K562 (cell line): ENCODE results near the gene ALDH3B2. TPM values are rescaled to one million over a fixed set of nuclear protein-coding genes. Genes with fewer than 3 reads are reported as not detected.

ENCODE experiments used
- CCNT2 ChIP-seq: IDR thresholded peaks from 2 replicates; pipeline ENCODE4 v1.6.1; 2011; ENCODE audit warnings: borderline replicate concordance, low read depth, mild to moderate bottlenecking, moderate library complexity, mixed read lengths, low read length; ENCODE audit not compliant: insufficient read length; ENCODE audit errors: extremely low read depth
- EP400 ChIP-seq: fragments of 450-650 bp; IDR thresholded peaks from 2 replicates; pipeline ENCODE4 v1.6.1; 2017; ENCODE audit warnings: antibody characterized with exemption, mild to moderate bottlenecking, moderate library complexity
- FOS ChIP-seq: IDR thresholded peaks from 3 replicates; pipeline ENCODE4 v1.6.1; 2011; ENCODE audit not compliant: insufficient read length; ENCODE audit errors: extremely low read depth
- HMGN3 ChIP-seq: IDR thresholded peaks from 2 replicates; pipeline ENCODE4 v1.6.1; 2011; ENCODE audit warnings: borderline replicate concordance, low read depth, mild to moderate bottlenecking, mixed read lengths, low read length; ENCODE audit not compliant: insufficient read length; ENCODE audit errors: extremely low read depth
- KDM2B ChIP-seq: fragments of 250-450 bp; sonication (Bioruptor Pico); IDR thresholded peaks from 2 replicates; pipeline ENCODE4 v1.8.0; 2021; ENCODE audit warnings: mild to moderate bottlenecking, moderate library complexity
- MEIS2 ChIP-seq: fragments of 450-650 bp; IDR thresholded peaks from 2 replicates; pipeline ENCODE4 v1.6.1; 2014; ENCODE audit warnings: mild to moderate bottlenecking; ENCODE audit not compliant: partially characterized antibody
- PHB ChIP-seq: fragments of 250-450 bp; sonication (Bioruptor Pico); IDR thresholded peaks from 2 replicates; pipeline ENCODE4 v1.5.0; 2021
- SIN3A ChIP-seq, 2 experiments: fragments of 150-350 bp in 1 of 2; IDR thresholded peaks; 2 replicates each; pipeline ENCODE4 v1.6.1; 2011 to 2016; ENCODE audit warnings: borderline replicate concordance in 2 of 2, low read depth in 2 of 2, low read length in 2 of 2, mild to moderate bottlenecking in 2 of 2, moderate library complexity in 2 of 2; ENCODE audit not compliant: control insufficient read depth in 1 of 2
- SMAD3 ChIP-seq: fragments of 450-650 bp; formaldehyde crosslinking; conservative IDR thresholded peaks from 2 replicates; pipeline ENCODE4 v1.4.0; 2020; ENCODE audit warnings: mild to moderate bottlenecking
- SPI1 ChIP-seq: IDR thresholded peaks from 2 replicates; pipeline ENCODE4 v1.6.1; 2011; ENCODE audit warnings: low read depth, low read length, control low read depth, borderline replicate concordance
- TFAP4 ChIP-seq: sonication (generic); formaldehyde crosslinking; IDR thresholded peaks from 2 replicates; pipeline ENCODE4 v1.8.0; 2022; ENCODE audit warnings: missing genetic modification reagents, mild to moderate bottlenecking, moderate library complexity, borderline replicate concordance
- THAP12 ChIP-seq: fragments of 250-450 bp; sonication (Bioruptor Pico); IDR thresholded peaks from 2 replicates; pipeline ENCODE4 v1.9.0; 2021; ENCODE audit warnings: mild to moderate bottlenecking, inconsistent platforms
- TRIM24 ChIP-seq, 2 experiments: fragments of 450-650 bp; IDR thresholded peaks; 2 replicates each; pipeline ENCODE4 v1.6.1; 2016
- ZBTB5 ChIP-seq: fragments of 450-650 bp; IDR thresholded peaks from 2 replicates; pipeline ENCODE4 v1.6.1; 2017; ENCODE audit warnings: antibody characterized with exemption
- ZC3H4 ChIP-seq: sonication (generic); formaldehyde crosslinking; IDR thresholded peaks from 2 replicates; pipeline ENCODE4 v1.9.0; 2021; ENCODE audit warnings: missing genetic modification reagents, borderline replicate concordance
- ZNF146 ChIP-seq: IDR thresholded peaks from one replicate; pipeline ENCODE4 v1.6.1; 2018; ENCODE audit warnings: missing compliant biosample characterization; ENCODE audit not compliant: unreplicated experiment
- ZNF444 ChIP-seq: fragments of 250-450 bp; sonication (Bioruptor Pico); IDR thresholded peaks from 2 replicates; pipeline ENCODE4 v1.4.0; 2020; ENCODE audit warnings: mild to moderate bottlenecking, moderate library complexity
- ZSCAN32 ChIP-seq: fragments of 450-650 bp; formaldehyde crosslinking; IDR thresholded peaks from 2 replicates; pipeline ENCODE4 v1.4.0; 2020; ENCODE audit warnings: mild to moderate bottlenecking, moderate library complexity
- polyA plus RNA-seq, 8 experiments: library from polyadenylated mRNA; depleted of rRNA in 4 of 8; stranded (reverse) in 5 of 8; unstranded in 3 of 8; fragments of >200 nt; fragmentation: Nextera tagmentation in 2 of 8; fragmentation: Illumina TruSeq in 1 of 8; extraction: Ambion mirVana in 2 of 8; extraction: Trizol in 1 of 8; gene quantifications; 2 replicates each; pipeline versions ENCODE4 v1.2.1 to v1.2.3, GENCODE V29; 2011 to 2014; ENCODE audit warnings: inconsistent platforms in 1 of 8, missing spikeins in 1 of 8
- total RNA-seq, 7 experiments: library from RNA; depleted of rRNA in 6 of 7; stranded (reverse); fragments of >200 nt in 6 of 7; fragmentation: Illumina TruSeq in 2 of 7; extraction: Trizol in 2 of 7; gene quantifications; 2 replicates each; pipeline versions ENCODE4 v1.2.1 to v1.2.3, GENCODE V29; 2011 to 2021; ENCODE audit warnings: low replicate concordance in 1 of 7
- TF ChIP-seq, protein P1 (sequence below): fragments of 250-450 bp; sonication (Bioruptor Pico); IDR thresholded peaks from 2 replicates; pipeline ENCODE4 v1.8.0; 2021; ENCODE audit warnings: moderate library complexity, mild to moderate bottlenecking, inconsistent platforms
- TF ChIP-seq, protein P2 (sequence below): sonication (generic); formaldehyde crosslinking; IDR thresholded peaks from 2 replicates; pipeline ENCODE4 v1.9.0; 2022; ENCODE audit warnings: mild to moderate bottlenecking, missing genetic modification reagents

Gene ALDH3B2
- total and polyA plus RNA-seq, 9 of the 15 experiments (the other 6 are each of a cell fraction or from before 2014, with no cell fraction given), result not detected

GRCh38 chr11:67629386-67630227, 44.8 kb downstream of the ALDH3B2 start, which contains the start of gene NUDT8 (continued):
- peak; percentile 84 for TF ChIP-seq TFAP4 (CRISPR knock-in tag)
- TF ChIP-seq HMGN3, result peak; percentile 57
- TF ChIP-seq TRIM24 (IDR thresholded peaks at IDR 0.05), result 0 out of 4 replicates have a peak, but pooled peaks of 1 of the 2 experiments have one; percentile 26
- TF ChIP-seq, protein P1, sequence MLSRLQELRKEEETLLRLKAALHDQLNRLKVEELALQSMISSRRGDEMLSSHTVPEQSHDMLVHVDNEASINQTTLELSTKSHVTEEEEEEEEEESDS (CRISPR knock-in tag), result no peak
- no peak for TF ChIP-seq ZSCAN32 (CRISPR knock-in tag)
- no peak for TF ChIP-seq ZBTB5
- TF ChIP-seq, protein P2, sequence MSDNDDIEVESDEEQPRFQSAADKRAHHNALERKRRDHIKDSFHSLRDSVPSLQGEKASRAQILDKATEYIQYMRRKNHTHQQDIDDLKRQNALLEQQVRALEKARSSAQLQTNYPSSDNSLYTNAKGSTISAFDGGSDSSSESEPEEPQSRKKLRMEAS (CRISPR knock-in tag), result peak; percentile 98
- TF ChIP-seq ZNF444 (CRISPR knock-in tag), result no peak
- peak; percentile 55 for TF ChIP-seq CCNT2
- TF ChIP-seq FOS, result no peak
- TF ChIP-seq SMAD3 (CRISPR knock-in tag), result 0 out of 2 replicates have a peak, but pooled peaks have one; percentile 19
- TF ChIP-seq SIN3A (IDR thresholded peaks at IDR 0.05; ENCODE audit: borderline replicate concordance in 2 of 2, control insufficient read depth in 1 of 2, low read depth in 2 of 2, low read length in 2 of 2), result 0 out of 4 replicates have a peak, but pooled peaks of 1 of the 2 experiments have one; percentile 12
- no peak for TF ChIP-seq ZNF146 (CRISPR knock-in tag)
- peak; percentile 66; the same call in 1 of the 2 replicates for TF ChIP-seq PHB (CRISPR knock-in tag)
- peak; percentile 35; the same call in 1 of the 2 replicates for TF ChIP-seq THAP12
- no peak for TF ChIP-seq ZC3H4 (CRISPR knock-in tag)
- no peak for TF ChIP-seq SPI1
- peak; percentile 83; the same call in 1 of the 2 replicates for TF ChIP-seq EP400
- peak; percentile 12 for TF ChIP-seq MEIS2
- peak; percentile 96 for TF ChIP-seq KDM2B
